ELR (cell line): ENCODE measurements around the gene KRTAP22-2.

ENCODE experiments used
- DNase-seq: peaks from one replicate; pipeline ENCODE4 v3.0.0-alpha.2; 2015; ENCODE audit warnings: low read depth

KRTAP22-2 gene

GRCh38 chr21:30590297-30590696 is at the start of gene KRTAP22-2:
Gene KRTAP22-2 (minus strand): TSS chr21:30590397.
- DNase-seq, result no peak

GRCh38 chr21:30638686-30639085 is 48.5 kb upstream of the KRTAP22-2 start:
- no peak for DNase-seq

- DNase-seq, result no peak
These were observed 44.7 kb upstream of the KRTAP22-2 start, which contains the start of gene KRTAP20-2 for GRCh38 chr21:30634906-30635305. Gene KRTAP20-2 (plus strand): TSS chr21:30635206. CDS start chr21:30635264, 58 bp downstream.

- no peak for DNase-seq
These were observed 39.0 kb upstream of the KRTAP22-2 start for GRCh38 chr21:30629200-30629599.

- DNase-seq, result no peak
These were observed 37.9 kb upstream of the KRTAP22-2 start for GRCh38 chr21:30628109-30628508.

- no peak for DNase-seq
These were observed 35.4 kb upstream of the KRTAP22-2 start for GRCh38 chr21:30625449-30626165.

- no peak for DNase-seq
These were observed 33.2 kb upstream of the KRTAP22-2 start for GRCh38 chr21:30623362-30623761.

- no peak for DNase-seq
These were observed 30.3 kb upstream of the KRTAP22-2 start, which contains the start of gene KRTAP20-4 for GRCh38 chr21:30620522-30620921. Gene KRTAP20-4 (plus strand): TSS chr21:30620627.

- no peak for DNase-seq
These were observed 29.9 kb upstream of the KRTAP22-2 start for GRCh38 chr21:30620080-30620479.

- DNase-seq, result no peak
These were observed 25.9 kb upstream of the KRTAP22-2 start, which contains the start of gene KRTAP20-1 for GRCh38 chr21:30616125-30616524. Gene KRTAP20-1 (plus strand): TSS chr21:30616425. CDS start chr21:30616455, 30 bp downstream.

GRCh38 chr21:30615199-30615598 is 25.0 kb upstream of the KRTAP22-2 start:
- no peak for DNase-seq

GRCh38 chr21:30613836-30614235 is 23.6 kb upstream of the KRTAP22-2 start, which contains the start of gene KRTAP6-1:
Gene KRTAP6-1 (minus strand): TSS chr21:30613930. CDS start chr21:30613904, 26 bp downstream.
- DNase-seq, result no peak

- no peak for DNase-seq
These were observed 21.9 kb upstream of the KRTAP22-2 start for GRCh38 chr21:30612132-30612531.

- no peak for DNase-seq
These were observed 15.8 kb upstream of the KRTAP22-2 start for GRCh38 chr21:30605968-30606367.

GRCh38 chr21:30600787-30601186 is 10.6 kb upstream of the KRTAP22-2 start, which contains the start of gene KRTAP22-1:
Gene KRTAP22-1 (plus strand): TSS chr21:30601087.
- DNase-seq, result no peak

- no peak for DNase-seq
These were observed 8.6 kb upstream of the KRTAP22-2 start, which contains the start of gene KRTAP6-2 for GRCh38 chr21:30598802-30599201. Gene KRTAP6-2 (minus strand): TSS chr21:30598902. CDS start chr21:30598874, 28 bp downstream.

- no peak for DNase-seq
These were observed 1.9 kb upstream of the KRTAP22-2 start, which contains the start of gene KRTAP6-3 for GRCh38 chr21:30592140-30592539. Gene KRTAP6-3 (plus strand): TSS chr21:30592440. CDS start chr21:30592446, 6 bp downstream.

GRCh38 chr21:30582870-30583269 is 7.3 kb downstream of the KRTAP22-2 start:
- DNase-seq, result no peak

- DNase-seq, result no peak
These were observed 10.1 kb downstream of the KRTAP22-2 start for GRCh38 chr21:30580132-30580531.

GRCh38 chr21:30579346-30579745 is 10.9 kb downstream of the KRTAP22-2 start:
- DNase-seq, result no peak

- no peak for DNase-seq
These were observed 12.4 kb downstream of the KRTAP22-2 start for GRCh38 chr21:30577766-30578165.

- DNase-seq, result no peak
These were observed 22.6 kb downstream of the KRTAP22-2 start for GRCh38 chr21:30567617-30568016.

GRCh38 chr21:30563630-30564029 is 26.6 kb downstream of the KRTAP22-2 start:
- no peak for DNase-seq
